ENCODE data around the gene PCDHB1. TPM values are rescaled to one million over a fixed set of nuclear protein-coding genes. Genes with fewer than 3 reads are reported as not detected.

Gene PCDHB1
- 0.16 and 0.17 TPM in 2 replicates for total RNA-seq
- not detected in 2 replicates for polyA plus RNA-seq

GRCh38 chr5:141050622-141051520 is at the start of gene PCDHB1:
TSS of gene PCDHB1 (plus strand) at chr5:141051374. CDS start at chr5:141051471, 97 bp downstream.
- H3K36me3 ChIP-seq (replicated peaks; ENCODE audit: insufficient read depth, low read depth), result no peaks in the 10 kb centered on the region
- H3K27ac ChIP-seq, result no peak within 1 kb of the TSS
- no peaks in the 10 kb centered on the region for H3K9me3 ChIP-seq (ENCODE audit: low read depth)
- H3K4me3 ChIP-seq, result peak within 1 kb of the TSS; percentile 82
- H3K4me2 ChIP-seq, result peak within 1 kb of the TSS; percentile 78
- TF ChIP-seq EZH2phosphoT487 (IDR thresholded peaks at IDR 0.05; ENCODE audit: low read depth, severe bottlenecking, unreplicated experiment) (no peak), CTCF (IDR thresholded peaks at IDR 0.05; ENCODE audit: poor library complexity) (no peak), EZH2 (IDR thresholded peaks at IDR 0.05; ENCODE audit: borderline replicate concordance) (no peak)
- H3K9me2 ChIP-seq (replicated peaks; ENCODE audit: insufficient read depth), result no peaks in the 10 kb centered on the region
- DNase-seq (ENCODE audit: low spot score), result peak; percentile 31
- peaks cover 5% of the 10 kb centered on the region for H3K4me1 ChIP-seq (ENCODE audit: insufficient read depth)
- no peaks in the 10 kb centered on the region for H4K20me1 ChIP-seq (ENCODE audit: insufficient read depth, poor library complexity, severe bottlenecking)
- H3K27me3 ChIP-seq, result peaks cover 24% of the 10 kb centered on the region
- no peaks in the 10 kb centered on the region for H3K79me2 ChIP-seq
- peak within 1 kb of the TSS; percentile 87 for H2AFZ ChIP-seq
- WGBS (ENCODE audit: low lambda C conversion rate, missing lambda C conversion rate), result 11% methylated on average over 20 of the region's 20 CpGs

- peak overlapping the region; percentile 85 for H3K27ac ChIP-seq
- WGBS (ENCODE audit: low lambda C conversion rate, missing lambda C conversion rate), result 3% methylated on average over 9 of the region's 9 CpGs
Measured at GRCh38 chr5:141001446-141001843, 49.7 kb upstream of the PCDHB1 start.

GRCh38 chr5:141001844-141002604 is 49.1 kb upstream of the PCDHB1 start:
- Histone ChIP-seq H2AFZ (peak overlapping the region; percentile 59), H3K4me1 (ENCODE audit: insufficient read depth) (peaks cover 20% of the 10 kb centered on the region), H3K36me3 (replicated peaks; ENCODE audit: insufficient read depth, low read depth) (no peaks in the 10 kb centered on the region), H3K4me2 (peak overlapping the region; percentile 78), H4K20me1 (ENCODE audit: insufficient read depth, poor library complexity, severe bottlenecking) (no peaks in the 10 kb centered on the region), H3K27ac (peak overlapping the region; percentile 85), H3K4me3 (peak overlapping the region; percentile 25), H3K9me2 (replicated peaks; ENCODE audit: insufficient read depth) (no peaks in the 10 kb centered on the region), H3K9me3 (ENCODE audit: low read depth) (no peaks in the 10 kb centered on the region), H3K79me2 (peaks cover 5% of the 10 kb centered on the region), H3K27me3 (no peaks in the 10 kb centered on the region)
- WGBS (ENCODE audit: low lambda C conversion rate, missing lambda C conversion rate), result 8% methylated on average over 19 of the region's 19 CpGs
- TF ChIP-seq EZH2phosphoT487 (IDR thresholded peaks at IDR 0.05; ENCODE audit: low read depth, severe bottlenecking, unreplicated experiment), result no peak
- no peak for TF ChIP-seq CTCF (IDR thresholded peaks at IDR 0.05; ENCODE audit: poor library complexity)
- no peak for TF ChIP-seq EZH2 (IDR thresholded peaks at IDR 0.05; ENCODE audit: borderline replicate concordance)
- peak; percentile 76 for DNase-seq (ENCODE audit: low spot score)

More at GRCh38 chr5:141001446-141001843, 49.7 kb upstream of the PCDHB1 start:
- peaks cover 5% of the 10 kb centered on the region for H3K79me2 ChIP-seq
- H3K4me1 ChIP-seq (ENCODE audit: insufficient read depth), result peaks cover 20% of the 10 kb centered on the region
- peak overlapping the region; percentile 25 for H3K4me3 ChIP-seq
- DNase-seq (ENCODE audit: low spot score), result peak; percentile 72
- no peaks in the 10 kb centered on the region for H3K27me3 ChIP-seq
- no peaks in the 10 kb centered on the region for H3K9me3 ChIP-seq (ENCODE audit: low read depth)
- H3K4me2 ChIP-seq, result peak overlapping the region; percentile 78
- H3K9me2 ChIP-seq (replicated peaks; ENCODE audit: insufficient read depth), result no peaks in the 10 kb centered on the region
- TF ChIP-seq EZH2 (IDR thresholded peaks at IDR 0.05; ENCODE audit: borderline replicate concordance) (no peak), CTCF (IDR thresholded peaks at IDR 0.05; ENCODE audit: poor library complexity) (no peak), EZH2phosphoT487 (IDR thresholded peaks at IDR 0.05; ENCODE audit: low read depth, severe bottlenecking, unreplicated experiment) (no peak)
- H4K20me1 ChIP-seq (ENCODE audit: insufficient read depth, poor library complexity, severe bottlenecking), result no peaks in the 10 kb centered on the region
- H2AFZ ChIP-seq, result peak overlapping the region; percentile 59
- no peaks in the 10 kb centered on the region for H3K36me3 ChIP-seq (replicated peaks; ENCODE audit: insufficient read depth, low read depth)
